Neutrophil (primary cell): ENCODE measurements around the gene CTSD.
"Not testable (repeated sequence)": the region's sequence is repeated elsewhere in the genome, so short reads cannot be mapped to it uniquely, and the experiment has no call there.

Source experiments
- H3K27ac ChIP-seq: fragments of 200-600 bp; sonication (generic); 2 replicates; pipeline ENCODE4 v1.5.1; 2016; ENCODE audit warnings: mild to moderate bottlenecking, moderate library complexity
- H3K27me3 ChIP-seq: fragments of 200-600 bp; sonication (generic); 2 replicates; pipeline ENCODE4 v1.6.0; 2016; ENCODE audit warnings: mild to moderate bottlenecking
- H3K36me3 ChIP-seq: fragments of 200-600 bp; sonication (generic); 2 replicates; pipeline ENCODE4 v1.5.1; 2017
- H3K4me1 ChIP-seq, 2 experiments: fragments of 200-600 bp in 1 of 2; sonication (generic) in 1 of 2; 1 replicate in 1 of 2; 2 replicates in 1 of 2; pipeline versions ENCODE4 v1.5.1 to v1.6.1; 2013 to 2016; ENCODE audit warnings: low read depth in 1 of 2, low read length in 1 of 2, mild to moderate bottlenecking in 1 of 2, moderate library complexity in 1 of 2; ENCODE audit not compliant: control insufficient read depth in 1 of 2, insufficient read depth in 1 of 2
- H3K4me3 ChIP-seq, 2 experiments: fragments of 200-600 bp in 1 of 2; sonication (generic) in 1 of 2; 1 replicate in 1 of 2; 2 replicates in 1 of 2; pipeline ENCODE4 v1.5.1; 2013 to 2016; ENCODE audit warnings: low read depth in 1 of 2, low read length in 1 of 2, mild to moderate bottlenecking in 1 of 2, moderate library complexity in 1 of 2
- H3K9me3 ChIP-seq: fragments of 200-600 bp; sonication (generic); 2 replicates; pipeline ENCODE4 v1.5.1; 2016
- CTCF ChIP-seq: fragments of 200-600 bp; sonication (generic); IDR thresholded peaks from 2 replicates; pipeline ENCODE4 v1.5.1; 2016; ENCODE audit warnings: antibody characterized with exemption

Gene CTSD

GRCh38 chr11:1763796-1764661, at the start of gene CTSD:
Gene CTSD (minus strand): TSS chr11:1763927. CDS start chr11:1763859, 68 bp downstream.
- Histone ChIP-seq H3K4me3 (peak within 1 kb of the TSS; percentile 85 to 99), H3K9me3 (no peaks in the 10 kb centered on the region), H3K4me1 (peaks cover 78 to 82% of the 10 kb centered on the region in 2 experiments), H3K27ac (peak within 1 kb of the TSS; percentile 98), H3K27me3 (no peaks in the 10 kb centered on the region), H3K36me3 (peaks cover 23% of the 10 kb centered on the region)
- no peak for TF ChIP-seq CTCF

- not testable (repeated sequence) for H3K27me3 ChIP-seq, H3K9me3 ChIP-seq, H3K36me3 ChIP-seq
- Histone ChIP-seq H3K4me3 (peak overlapping the region in 1 of 2 experiments; percentile 3), H3K4me1 (peaks cover 72 to 75% of the 10 kb centered on the region in 2 experiments), H3K27ac (peak overlapping the region; percentile 76)
These were observed 49.6 kb upstream of the CTSD start for GRCh38 chr11:1813356-1813755.

GRCh38 chr11:1812801-1813200, 49.1 kb upstream of the CTSD start:
- no peak overlapping the region for H3K4me3 ChIP-seq
- H3K27me3 ChIP-seq = no peaks in the 10 kb centered on the region
- H3K4me1 ChIP-seq = peaks cover 72 to 77% of the 10 kb centered on the region in 2 experiments
- H3K9me3 ChIP-seq = no peaks in the 10 kb centered on the region
- no peaks in the 10 kb centered on the region for H3K36me3 ChIP-seq
- peak overlapping the region; percentile 76 for H3K27ac ChIP-seq
- TF ChIP-seq CTCF = no peak

GRCh38 chr11:1812274-1812673, 48.5 kb upstream of the CTSD start:
- no peak for TF ChIP-seq CTCF
- Histone ChIP-seq H3K9me3 (no peaks in the 10 kb centered on the region), H3K27me3 (no peaks in the 10 kb centered on the region)

GRCh38 chr11:1810761-1811160, 47.0 kb upstream of the CTSD start:
- TF ChIP-seq CTCF = no peak
- Histone ChIP-seq H3K36me3 (no peaks in the 10 kb centered on the region), H3K4me3 (peak overlapping the region; percentile 41 to 42), H3K27ac (peak overlapping the region; percentile 76), H3K27me3 (no peaks in the 10 kb centered on the region), H3K4me1 (peaks cover 92 to 93% of the 10 kb centered on the region in 2 experiments), H3K9me3 (no peaks in the 10 kb centered on the region)

More at GRCh38 chr11:1812274-1812673, 48.5 kb upstream of the CTSD start:
- Histone ChIP-seq H3K27ac (peak overlapping the region; percentile 76), H3K36me3 (no peaks in the 10 kb centered on the region), H3K4me3 (no peak overlapping the region), H3K4me1 (peaks cover 77 to 82% of the 10 kb centered on the region in 2 experiments)

- Histone ChIP-seq H3K9me3 (no peaks in the 10 kb centered on the region), H3K36me3 (no peaks in the 10 kb centered on the region), H3K27ac (no peak overlapping the region), H3K4me1 (peaks cover 62 to 65% of the 10 kb centered on the region in 2 experiments), H3K4me3 (no peak overlapping the region), H3K27me3 (no peaks in the 10 kb centered on the region)
- TF ChIP-seq CTCF = no peak
These were observed 43.7 kb upstream of the CTSD start for GRCh38 chr11:1807264-1807995.
